H1 (cell line): ENCODE measurements around the gene GLOD4. TPM values are rescaled to one million over a fixed set of nuclear protein-coding genes. Genes with fewer than 3 reads are reported as not detected.

ENCODE experiments used
- CTCF ChIA-PET: fragments of 300-600 bp; sonication (Branson Sonifier 250); formaldehyde crosslinking; loops from one replicate; lab custom pipeline; 2021; ENCODE audit not compliant: partially characterized antibody; lab: Charles Lee
- POLR2A ChIA-PET: fragments of 300-600 bp; sonication (Branson Sonifier 250); formaldehyde crosslinking; loops from one replicate; lab custom pipeline; 2021; ENCODE audit warnings: inconsistent platforms; ENCODE audit not compliant: partially characterized antibody; lab: Charles Lee
- DNase-seq, 2 experiments: peaks; one replicate each; pipeline versions ENCODE4 v3.0.0 to v3.0.0-alpha.2; 2010 to 2022; ENCODE audit warnings: low spot score in 2 of 2, low read depth in 1 of 2, mixed read lengths in 1 of 2
- FAIRE-seq: peaks from 2 replicates; lab custom pipeline; 2011; peaks lifted over from hg19 to GRCh38; lab: Jason Lieb, UNC
- H2AFZ ChIP-seq: 2 replicates; pipeline ENCODE4 v1.8.1; 2012; ENCODE audit warnings: low read length, inconsistent platforms
- H2AK5ac ChIP-seq: 2 replicates; pipeline ENCODE4 v1.6.1; 2013; ENCODE audit warnings: low read depth, low read length
- H2BK120ac ChIP-seq: replicated peaks from 2 replicates; pipeline ENCODE3; 2013; ENCODE audit warnings: low read depth, low read length, inconsistent platforms
- H2BK12ac ChIP-seq: 2 replicates; pipeline ENCODE4 v1.6.1; 2013; ENCODE audit warnings: low read depth, low read length
- H2BK15ac ChIP-seq: 2 replicates; pipeline ENCODE4 v1.6.1; 2013; ENCODE audit warnings: low read length
- H2BK20ac ChIP-seq: 2 replicates; pipeline ENCODE4 v1.6.1; 2013; ENCODE audit warnings: low read length
- H2BK5ac ChIP-seq: 2 replicates; pipeline ENCODE4 v1.6.1; 2013; ENCODE audit warnings: low read depth, low read length
- H3K14ac ChIP-seq: 2 replicates; pipeline ENCODE4 v1.6.1; 2013; ENCODE audit warnings: inconsistent platforms; ENCODE audit not compliant: insufficient read length
- H3K18ac ChIP-seq: 2 replicates; pipeline ENCODE4 v1.6.1; 2013; ENCODE audit warnings: low read length; ENCODE audit errors: extremely low read depth
- H3K23ac ChIP-seq: 2 replicates; pipeline ENCODE4 v1.6.1; 2013; ENCODE audit warnings: inconsistent platforms; ENCODE audit not compliant: insufficient read length
- H3K23me2 ChIP-seq: 2 replicates; pipeline ENCODE4 v1.6.1; 2013; ENCODE audit warnings: low read depth, low read length
- H3K27ac ChIP-seq: 2 replicates; pipeline ENCODE4 v1.6.1; 2011; ENCODE audit warnings: low read depth, low read length, inconsistent platforms
- H3K27me3 ChIP-seq, 4 experiments: replicated peaks in 1 of 4; 1 replicate in 1 of 4; 2 replicates in 3 of 4; pipeline versions ENCODE4 v1.6.1 to v1.8.1; 2011 to 2013; ENCODE audit warnings: low read length in 3 of 4, mild to moderate bottlenecking in 3 of 4, inconsistent platforms in 2 of 4, mixed read lengths in 2 of 4, moderate library complexity in 1 of 4; ENCODE audit not compliant: control insufficient read depth in 3 of 4, insufficient read depth in 3 of 4; ENCODE audit errors: extremely low read depth in 1 of 4
- H3K36me3 ChIP-seq, 4 experiments: 2 replicates each; pipeline versions ENCODE4 v1.6.1 to v1.8.1; 2011 to 2013; ENCODE audit warnings: mild to moderate bottlenecking in 4 of 4, low read length in 3 of 4, moderate library complexity in 2 of 4, control low read depth in 1 of 4, inconsistent platforms in 1 of 4; ENCODE audit not compliant: insufficient read depth in 4 of 4, control insufficient read depth in 2 of 4
- H3K4ac ChIP-seq: replicated peaks from 2 replicates; pipeline ENCODE3; 2013; ENCODE audit warnings: low read length, low read depth, mixed read lengths, inconsistent platforms; ENCODE audit not compliant: insufficient read length
- H3K4me1 ChIP-seq, 4 experiments: replicated peaks in 1 of 4; 1 replicate in 1 of 4; 2 replicates in 3 of 4; pipeline versions ENCODE4 v1.6.1 to v1.8.1; 2011 to 2013; ENCODE audit warnings: low read length in 3 of 4, inconsistent platforms in 2 of 4, mixed read lengths in 1 of 4; ENCODE audit not compliant: insufficient read depth in 4 of 4, control insufficient read depth in 3 of 4
- H3K4me2 ChIP-seq, 2 experiments: 2 replicates each; pipeline versions ENCODE4 v1.6.1 to v1.8.1; 2011 to 2013; ENCODE audit warnings: low read depth in 2 of 2, low read length in 2 of 2, control low read depth in 1 of 2, inconsistent platforms in 1 of 2, mild to moderate bottlenecking in 1 of 2; ENCODE audit not compliant: insufficient read depth in 1 of 2
- H3K4me3 ChIP-seq, 4 experiments: fragments of 200-600, 300-600 bp in 1 of 4; sonication (generic), shearing (Covaris generic), sonication (Bioruptor Twin) in 1 of 4; 2 replicates each; pipeline versions ENCODE4 v1.5.1 to v1.8.1; 2011 to 2016; ENCODE audit warnings: low read length in 4 of 4, low read depth in 3 of 4, control low read depth in 2 of 4, inconsistent platforms in 2 of 4, mild to moderate bottlenecking in 2 of 4, mixed read lengths in 1 of 4, moderate library complexity in 1 of 4; ENCODE audit not compliant: insufficient read depth in 2 of 4; ENCODE audit errors: extremely low read depth in 1 of 4
- H3K56ac ChIP-seq: replicated peaks from 2 replicates; pipeline ENCODE3; 2013; ENCODE audit warnings: low read depth, mild to moderate bottlenecking, mixed read lengths, low read length, inconsistent platforms; ENCODE audit not compliant: insufficient read length
- H3K79me1 ChIP-seq: 2 replicates; pipeline ENCODE4 v1.6.1; 2013; ENCODE audit warnings: low read depth, low read length, control low read depth
- H3K79me2 ChIP-seq, 2 experiments: 2 replicates each; pipeline versions ENCODE4 v1.6.1 to v1.8.1; 2012 to 2013; ENCODE audit warnings: low read length in 2 of 2, mild to moderate bottlenecking in 2 of 2, inconsistent platforms in 1 of 2; ENCODE audit not compliant: insufficient read depth in 2 of 2, control insufficient read depth in 1 of 2
- H3K9ac ChIP-seq, 4 experiments: replicated peaks in 1 of 4; 1 replicate in 1 of 4; 2 replicates in 3 of 4; pipeline versions ENCODE4 v1.6.1 to v1.8.1; 2011 to 2013; ENCODE audit warnings: low read depth in 3 of 4, low read length in 3 of 4, control low read depth in 2 of 4, mild to moderate bottlenecking in 2 of 4, moderate library complexity in 2 of 4, inconsistent platforms in 1 of 4; ENCODE audit errors: extremely low read depth in 1 of 4
- H3K9me3 ChIP-seq, 2 experiments: 2 replicates each; pipeline versions ENCODE4 v1.6.1 to v1.8.1; 2012 to 2013; ENCODE audit warnings: mild to moderate bottlenecking in 2 of 2, moderate library complexity in 2 of 2, control low read depth in 1 of 2, inconsistent platforms in 1 of 2, low read depth in 1 of 2, low read length in 1 of 2, mixed read lengths in 1 of 2; ENCODE audit not compliant: insufficient read depth in 2 of 2
- H4K20me1 ChIP-seq, 2 experiments: replicated peaks in 1 of 2; 2 replicates each; pipeline versions ENCODE3 to v1.8.1; 2011 to 2013; ENCODE audit warnings: inconsistent platforms in 2 of 2, low read length in 2 of 2, mild to moderate bottlenecking in 1 of 2; ENCODE audit not compliant: insufficient read depth in 2 of 2, control insufficient read depth in 1 of 2
- H4K5ac ChIP-seq: 2 replicates; pipeline ENCODE4 v1.6.1; 2013; ENCODE audit warnings: low read length, low read depth, mixed read lengths, inconsistent platforms; ENCODE audit not compliant: insufficient read length
- H4K8ac ChIP-seq: 2 replicates; pipeline ENCODE4 v1.8.0; 2013; ENCODE audit warnings: mild to moderate bottlenecking, moderate library complexity, low read length, inconsistent platforms; ENCODE audit not compliant: insufficient read depth; ENCODE audit errors: extremely low read depth
- H4K91ac ChIP-seq: replicated peaks from 2 replicates; pipeline ENCODE3; 2013; ENCODE audit warnings: low read length, mixed read lengths, inconsistent platforms; ENCODE audit not compliant: insufficient read length
- E2F6 ChIP-seq: IDR thresholded peaks from 2 replicates; pipeline ENCODE4 v1.6.1; 2012; ENCODE audit warnings: inconsistent platforms
- GABPA ChIP-seq: IDR thresholded peaks from 2 replicates; pipeline ENCODE4 v1.6.1; 2011; ENCODE audit warnings: mild to moderate bottlenecking, low read length, moderate library complexity, borderline replicate concordance; ENCODE audit not compliant: insufficient read depth
- HDAC6 ChIP-seq: IDR thresholded peaks from one replicate; pipeline ENCODE4 v1.7.1; 2012; ENCODE audit warnings: low read depth, mild to moderate bottlenecking, inconsistent platforms, low read length, moderate library complexity
- RBBP5 ChIP-seq: IDR thresholded peaks from 2 replicates; pipeline ENCODE4 v1.7.1; 2012; ENCODE audit warnings: low read depth, mild to moderate bottlenecking, inconsistent platforms, low read length, moderate library complexity, borderline replicate concordance
- RFX5 ChIP-seq: IDR thresholded peaks from 2 replicates; pipeline ENCODE4 v1.6.1; 2011; ENCODE audit warnings: low read depth, low read length, improper control_type of control experiment, borderline replicate concordance
- RNF2 ChIP-seq: fragments of 200-900, 300-1000 bp; sonication (generic); IDR thresholded peaks from 2 replicates; pipeline ENCODE4 v1.7.1; 2016; ENCODE audit warnings: borderline replicate concordance, low read depth, mild to moderate bottlenecking, antibody characterized with exemption, low read length; ENCODE audit not compliant: poor library complexity, severe bottlenecking; ENCODE audit errors: missing control alignments
- SAP30 ChIP-seq: fragments of 300-600 bp; sonication (generic); IDR thresholded peaks from 2 replicates; pipeline ENCODE4 v1.7.1; 2012; ENCODE audit warnings: low read length, moderate library complexity, mild to moderate bottlenecking, inconsistent platforms; ENCODE audit not compliant: insufficient read depth, insufficient replicate concordance
- SP4 ChIP-seq: IDR thresholded peaks from 2 replicates; pipeline ENCODE4 v1.6.1; 2012; ENCODE audit warnings: low read length, inconsistent platforms
- SUZ12 ChIP-seq: fragments of 200-600 bp; sonication (generic); IDR thresholded peaks from 2 replicates; pipeline ENCODE4 v1.6.1; 2012; ENCODE audit warnings: mild to moderate bottlenecking, inconsistent platforms, low read length, moderate library complexity, mixed read lengths
- YY1 ChIP-seq: IDR thresholded peaks from 2 replicates; pipeline ENCODE4 v1.6.1; 2011; ENCODE audit warnings: low read depth, mild to moderate bottlenecking, low read length
- ZNF274 ChIP-seq: IDR thresholded peaks from 2 replicates; pipeline ENCODE4 v1.7.0; 2012; ENCODE audit warnings: low read length, borderline replicate concordance; ENCODE audit errors: extremely low read depth
- WGBS, 2 experiments: shearing (Covaris generic) in 1 of 2; methylation state at CpG; one replicate each; pipeline versions ENCODE4 v1.1.6 to v1.1.7; 2013 to 2015; ENCODE audit warnings: low lambda C conversion rate in 2 of 2, mixed read lengths in 2 of 2, inconsistent platforms in 1 of 2, low coverage in 1 of 2, missing lambda C conversion rate in 1 of 2; ENCODE audit not compliant: insufficient replicate concordance in 2 of 2, insufficient coverage in 1 of 2, insufficient read length in 1 of 2; ENCODE audit errors: extremely low coverage in 1 of 2, missing lambda C conversion rate in 1 of 2; 5-methylcytosine and 5-hydroxymethylcytosine counted together
- polyA plus RNA-seq, 7 experiments: library from polyadenylated mRNA; depleted of rRNA in 3 of 7; stranded (reverse) in 5 of 7; unstranded in 2 of 7; fragments of >200 nt in 5 of 7; fragments of 200-250 nt in 2 of 7; gene quantifications; 1 replicate in 5 of 7; 2 replicates in 1 of 7; 4 replicates in 1 of 7; pipeline versions ENCODE4 v1.2.1 to v1.2.3, GENCODE V29; 2011 to 2013; ENCODE audit warnings: missing spikeins in 2 of 7, mixed read lengths in 2 of 7
- total RNA-seq: library from RNA; stranded (reverse); fragmentation: NEBNext Ultra II Directional; extraction: Animal tissue kit (Norgen Biotek cat#: 25700); gene quantifications from 2 replicates; pipeline ENCODE4 v1.2.1, GENCODE V29; 2021

Gene GLOD4
- total and polyA plus RNA-seq, 2 of the 8 experiments (the other 6 are each of a cell fraction or from before 2014, with no cell fraction given): 36.8 to 81.3 TPM

- no peak overlapping the region for H4K91ac ChIP-seq
- H3K79me2 ChIP-seq: no peaks in the 10 kb centered on the region
- no peak overlapping the region for H3K9ac ChIP-seq
- H2BK20ac ChIP-seq: no peak overlapping the region
- H2BK120ac ChIP-seq: no peak overlapping the region
- no peak overlapping the region for H2BK15ac ChIP-seq
- no peak overlapping the region for H3K4ac ChIP-seq
- H3K79me1 ChIP-seq: peaks cover 2% of the 10 kb centered on the region; the same call in 1 of the 2 replicates
- DNase-seq: no peak
- H3K27me3 ChIP-seq: no peaks in the 10 kb centered on the region
- no peak overlapping the region for H3K56ac ChIP-seq
- no peak overlapping the region for H3K23ac ChIP-seq
- no peak overlapping the region for H2AFZ ChIP-seq
- H3K23me2 ChIP-seq: no peaks in the 10 kb centered on the region
- no peak for FAIRE-seq
- H3K9me3 ChIP-seq: no peaks in the 10 kb centered on the region
- H3K18ac ChIP-seq: no peak overlapping the region
- H3K4me3 ChIP-seq: no peak overlapping the region
- H4K8ac ChIP-seq: no peak overlapping the region
- H3K4me1 ChIP-seq: peaks cover 0 to 5% (median 4%) of the 10 kb centered on the region in 4 experiments; a peak in 3 of 7 replicates
- H3K14ac ChIP-seq: no peak overlapping the region
- no peak overlapping the region for H2BK12ac ChIP-seq
- no peak overlapping the region for H3K4me2 ChIP-seq
- H2AK5ac ChIP-seq: no peak overlapping the region
- POLR2A ChIA-PET: interaction anchor here (0.6 to 1.0 kb wide), 4 partner anchors 16 to 143 kb away, joined by 3 read pairs; partner anchors contain the start of genes GLOD4 and MRM3
- WGBS, 2 experiments: 87% methylated on average over 25 of the region's 33 CpGs; no CpG with 5 or more reads in 1 of the 2 experiments
- no peak overlapping the region for H2BK5ac ChIP-seq
- H4K5ac ChIP-seq: no peak overlapping the region
- peaks cover 0 to 3% (median under 1%) of the 10 kb centered on the region in 4 experiments; a peak in 2 of 8 replicates for H3K36me3 ChIP-seq
- H3K27ac ChIP-seq: no peak overlapping the region
- CTCF ChIA-PET: interaction anchor here (1.5 to 2.9 kb wide), 4 partner anchors 11 to 190 kb away, joined by 3 to 10 read pairs (median 7); partner anchors contain the start of gene TIMM22
- H4K20me1 ChIP-seq: peaks cover 0 to 8% of the 10 kb centered on the region in 2 experiments
- TF ChIP-seq SAP30: no peak
- no peak for TF ChIP-seq RBBP5
- TF ChIP-seq E2F6: no peak
- no peak for TF ChIP-seq SUZ12
- no peak for TF ChIP-seq GABPA
- no peak for TF ChIP-seq ZNF274
- no peak for TF ChIP-seq HDAC6
- no peak for TF ChIP-seq SP4
- TF ChIP-seq RNF2: no peak
- no peak for TF ChIP-seq YY1
- TF ChIP-seq RFX5: no peak
Measured at GRCh38 chr17:806781-807522, 24.9 kb upstream of the GLOD4 start.
